GM12878 (cell line): Measurements from ENCODE around the gene MRM3. TPM values are rescaled to one million over a fixed set of nuclear protein-coding genes. Genes with fewer than 3 reads are reported as not detected.

ENCODE experiments used
- ATF3 ChIP-seq: IDR thresholded peaks from 2 replicates; pipeline ENCODE4 v1.6.1; 2011; ENCODE audit warnings: low read depth, mild to moderate bottlenecking, low read length, moderate library complexity, borderline replicate concordance; ENCODE audit errors: extremely low read depth
- BCLAF1 ChIP-seq: fragments of 450-650 bp; IDR thresholded peaks from 2 replicates; pipeline ENCODE4 v1.6.1; 2017; ENCODE audit warnings: antibody characterized with exemption, mild to moderate bottlenecking, moderate library complexity
- BRCA1 ChIP-seq: IDR thresholded peaks from 2 replicates; pipeline ENCODE4 v1.6.1; 2011; ENCODE audit warnings: low read depth, low read length, improper control_type of control experiment
- FOS ChIP-seq: IDR thresholded peaks from 3 replicates; pipeline ENCODE4 v1.6.1; 2011; ENCODE audit warnings: borderline replicate concordance; ENCODE audit not compliant: insufficient read length; ENCODE audit errors: extremely low read depth
- GATAD2B ChIP-seq: fragments of 450-650 bp; conservative IDR thresholded peaks from 2 replicates; pipeline ENCODE4 v1.6.1; 2017; ENCODE audit warnings: low read depth, mild to moderate bottlenecking, moderate library complexity
- HDAC2 ChIP-seq: fragments of 200-600 bp; sonication (generic); IDR thresholded peaks from 2 replicates; pipeline ENCODE4 v1.6.1; 2017
- IRF4 ChIP-seq: IDR thresholded peaks from 2 replicates; pipeline ENCODE4 v1.6.1; 2011; ENCODE audit warnings: low read depth, low read length
- JUNB ChIP-seq: IDR thresholded peaks from 2 replicates; pipeline ENCODE4 v1.6.1; 2016; ENCODE audit warnings: antibody characterized with exemption, mild to moderate bottlenecking
- MTA3 ChIP-seq: IDR thresholded peaks from 2 replicates; pipeline ENCODE4 v1.6.1; 2012; ENCODE audit warnings: low read length, inconsistent platforms, borderline replicate concordance
- MYB ChIP-seq: fragments of 150-350 bp; IDR thresholded peaks from 2 replicates; pipeline ENCODE4 v1.6.1; 2014; ENCODE audit warnings: mild to moderate bottlenecking, low read depth, low read length, borderline replicate concordance
- MYC ChIP-seq: IDR thresholded peaks from 2 replicates; pipeline ENCODE4 v1.6.1; 2011; ENCODE audit warnings: mild to moderate bottlenecking, low read length, moderate library complexity, inconsistent platforms; ENCODE audit not compliant: insufficient read depth, insufficient replicate concordance, insufficient read length, severe bottlenecking
- PAX8 ChIP-seq: fragments of 450-650 bp; IDR thresholded peaks from 2 replicates; pipeline ENCODE4 v1.6.1; 2017; ENCODE audit warnings: mild to moderate bottlenecking, moderate library complexity
- POLR2A ChIP-seq: IDR thresholded peaks from 2 replicates; pipeline ENCODE4 v1.6.1; 2011; ENCODE audit warnings: low read depth, mild to moderate bottlenecking, low read length
- POLR2AphosphoS2 ChIP-seq: IDR thresholded peaks from 2 replicates; pipeline ENCODE4 v1.6.1; 2011; ENCODE audit warnings: low read depth, mild to moderate bottlenecking, low read length, improper control_type of control experiment, moderate library complexity
- RAD21 ChIP-seq: IDR thresholded peaks from 2 replicates; pipeline ENCODE4 v1.6.1; 2011; ENCODE audit warnings: mild to moderate bottlenecking, low read depth, low read length, moderate library complexity; ENCODE audit not compliant: insufficient read depth
- RAD51 ChIP-seq: fragments of 450-650 bp; IDR thresholded peaks from 2 replicates; pipeline ENCODE4 v1.6.1; 2016; ENCODE audit warnings: moderate library complexity, mild to moderate bottlenecking, inconsistent platforms
- RELA ChIP-seq: fragments of 450-650 bp; IDR thresholded peaks from 2 replicates; pipeline ENCODE4 v1.8.0; 2014; ENCODE audit warnings: borderline replicate concordance; ENCODE audit not compliant: partially characterized antibody
- SMAD5 ChIP-seq: IDR thresholded peaks from 2 replicates; pipeline ENCODE4 v1.6.1; 2016; ENCODE audit warnings: antibody characterized with exemption, low read depth
- SUZ12 ChIP-seq: fragments of 200-600 bp; sonication (generic); IDR thresholded peaks from one replicate; pipeline ENCODE4 v1.6.1; 2018; ENCODE audit warnings: antibody characterized with exemption, mild to moderate bottlenecking; ENCODE audit not compliant: unreplicated experiment
- TCF7 ChIP-seq: IDR thresholded peaks from 2 replicates; pipeline ENCODE4 v1.6.1; 2014; ENCODE audit warnings: antibody characterized with exemption, borderline replicate concordance
- ZNF207 ChIP-seq: fragments of 450-650 bp; IDR thresholded peaks from 2 replicates; pipeline ENCODE4 v1.6.1; 2014; ENCODE audit warnings: antibody characterized with exemption, mild to moderate bottlenecking, borderline replicate concordance
- ZNF217 ChIP-seq: fragments of 450-650 bp; IDR thresholded peaks from 2 replicates; pipeline ENCODE4 v1.6.1; 2017; ENCODE audit warnings: antibody characterized with exemption, mild to moderate bottlenecking
- ZNF24 ChIP-seq: fragments of 450-650 bp; IDR thresholded peaks from 2 replicates; pipeline ENCODE4 v1.6.1; 2017; ENCODE audit warnings: antibody characterized with exemption, mild to moderate bottlenecking
- polyA plus RNA-seq, 11 experiments: library from polyadenylated mRNA; depleted of rRNA in 4 of 11; unstranded in 6 of 11; stranded (reverse) in 5 of 11; fragments of >200 nt; fragmentation: Nextera tagmentation in 4 of 11; fragmentation: Illumina TruSeq in 1 of 11; extraction: Ambion mirVana in 4 of 11; extraction: Trizol in 1 of 11; gene quantifications; 1 replicate in 1 of 11; 2 replicates in 10 of 11; pipeline versions ENCODE4 v1.2.1 to v1.2.3, GENCODE V29; 2011 to 2016; ENCODE audit warnings: inconsistent platforms in 2 of 11, missing spikeins in 2 of 11, low read depth in 1 of 11
- total RNA-seq, 4 experiments: library from RNA; depleted of rRNA in 3 of 4; stranded (reverse); fragments of >200 nt in 3 of 4; fragmentation: Illumina TruSeq in 1 of 4; extraction: Trizol in 1 of 4; gene quantifications; 2 replicates each; pipeline versions ENCODE4 v1.2.1 to v1.2.3, GENCODE V29; 2013 to 2021
- TF ChIP-seq, protein P1 (sequence below): fragments of 450-650 bp; IDR thresholded peaks from 2 replicates; pipeline ENCODE4 v1.6.1; 2017; ENCODE audit warnings: mild to moderate bottlenecking, moderate library complexity

The MRM3 gene
- total and polyA plus RNA-seq, 10 of the 15 experiments (the other 5 are each of a cell fraction or from before 2014, with no cell fraction given) = 2.3 to 48.9 (median 26.6) TPM

DNA sequence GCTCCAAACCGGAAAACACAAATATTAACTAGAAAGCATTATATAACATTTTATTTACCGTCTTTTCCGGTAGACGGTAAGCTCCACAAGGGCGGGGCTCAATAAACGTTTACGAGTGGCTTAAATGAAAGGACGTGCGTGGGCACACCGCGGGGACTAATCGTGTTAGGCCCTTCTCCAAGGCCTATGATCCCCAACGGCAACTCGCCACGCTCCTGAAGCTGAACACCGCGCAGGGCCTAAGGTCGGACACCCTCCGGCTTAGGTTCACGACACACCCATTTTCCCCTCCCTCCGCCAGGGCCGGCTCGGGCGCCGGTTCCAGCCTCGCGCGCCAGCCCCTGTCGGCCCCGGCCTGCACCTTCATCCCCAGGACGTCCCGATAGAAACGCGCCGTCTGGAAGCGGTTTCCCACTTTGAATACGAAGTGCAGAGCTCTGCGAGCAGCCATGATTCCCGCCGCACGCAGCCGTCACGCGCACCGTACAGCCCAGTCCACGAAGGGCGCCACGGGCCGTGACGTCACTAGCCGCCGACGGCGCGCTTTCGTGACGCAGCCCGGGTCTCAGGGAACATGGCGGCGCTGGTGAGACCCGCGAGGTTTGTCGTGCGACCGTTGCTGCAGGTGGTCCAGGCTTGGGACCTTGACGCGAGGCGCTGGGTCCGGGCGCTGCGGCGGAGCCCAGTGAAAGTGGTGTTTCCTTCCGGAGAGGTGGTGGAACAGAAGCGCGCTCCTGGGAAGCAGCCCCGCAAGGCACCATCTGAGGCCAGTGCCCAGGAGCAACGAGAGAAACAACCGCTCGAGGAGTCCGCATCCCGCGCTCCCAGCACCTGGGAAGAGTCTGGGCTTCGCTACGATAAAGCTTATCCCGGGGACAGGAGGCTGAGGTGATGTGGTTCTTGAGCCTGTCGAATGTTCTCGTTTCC lies at the start of gene MRM3, which contains the start of gene GLOD4 (continued):
- TF ChIP-seq BCLAF1 (no peak), JUNB (no peak), MTA3 (no peak), FOS (no peak), POLR2AphosphoS2 (0 out of 2 replicates have a peak, but pooled peaks have one; percentile 68), TCF7 (no peak), MYC (peak; percentile 89), RELA (peak; percentile 89), SMAD5 (no peak; the same call in none of the 2 replicates), ATF3 (peak; percentile 97), ZNF207 (0 out of 2 replicates have a peak, but pooled peaks have one; percentile 81), PAX8 (no peak), BRCA1 (peak; percentile 73), SUZ12 (no peak), RAD51 (no peak), MYB (peak; percentile 61; the same call in 1 of the 2 replicates), POLR2A (peak; percentile 98), IRF4 (0 out of 2 replicates have a peak, but pooled peaks have one; percentile 50), RAD21 (no peak), HDAC2 (peak; percentile 98), GATAD2B (peak; percentile 79), ZNF24 (no peak), ZNF217 (no peak)
- TF ChIP-seq, protein P1, sequence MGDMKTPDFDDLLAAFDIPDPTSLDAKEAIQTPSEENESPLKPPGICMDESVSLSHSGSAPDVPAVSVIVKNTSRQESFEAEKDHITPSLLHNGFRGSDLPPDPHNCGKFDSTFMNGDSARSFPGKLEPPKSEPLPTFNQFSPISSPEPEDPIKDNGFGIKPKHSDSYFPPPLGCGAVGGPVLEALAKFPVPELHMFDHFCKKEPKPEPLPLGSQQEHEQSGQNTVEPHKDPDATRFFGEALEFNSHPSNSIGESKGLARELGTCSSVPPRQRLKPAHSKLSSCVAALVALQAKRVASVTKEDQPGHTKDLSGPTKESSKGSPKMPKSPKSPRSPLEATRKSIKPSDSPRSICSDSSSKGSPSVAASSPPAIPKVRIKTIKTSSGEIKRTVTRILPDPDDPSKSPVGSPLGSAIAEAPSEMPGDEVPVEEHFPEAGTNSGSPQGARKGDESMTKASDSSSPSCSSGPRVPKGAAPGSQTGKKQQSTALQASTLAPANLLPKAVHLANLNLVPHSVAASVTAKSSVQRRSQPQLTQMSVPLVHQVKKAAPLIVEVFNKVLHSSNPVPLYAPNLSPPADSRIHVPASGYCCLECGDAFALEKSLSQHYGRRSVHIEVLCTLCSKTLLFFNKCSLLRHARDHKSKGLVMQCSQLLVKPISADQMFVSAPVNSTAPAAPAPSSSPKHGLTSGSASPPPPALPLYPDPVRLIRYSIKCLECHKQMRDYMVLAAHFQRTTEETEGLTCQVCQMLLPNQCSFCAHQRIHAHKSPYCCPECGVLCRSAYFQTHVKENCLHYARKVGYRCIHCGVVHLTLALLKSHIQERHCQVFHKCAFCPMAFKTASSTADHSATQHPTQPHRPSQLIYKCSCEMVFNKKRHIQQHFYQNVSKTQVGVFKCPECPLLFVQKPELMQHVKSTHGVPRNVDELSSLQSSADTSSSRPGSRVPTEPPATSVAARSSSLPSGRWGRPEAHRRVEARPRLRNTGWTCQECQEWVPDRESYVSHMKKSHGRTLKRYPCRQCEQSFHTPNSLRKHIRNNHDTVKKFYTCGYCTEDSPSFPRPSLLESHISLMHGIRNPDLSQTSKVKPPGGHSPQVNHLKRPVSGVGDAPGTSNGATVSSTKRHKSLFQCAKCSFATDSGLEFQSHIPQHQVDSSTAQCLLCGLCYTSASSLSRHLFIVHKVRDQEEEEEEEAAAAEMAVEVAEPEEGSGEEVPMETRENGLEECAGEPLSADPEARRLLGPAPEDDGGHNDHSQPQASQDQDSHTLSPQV = peak; percentile 42; the same call in 1 of the 2 replicates
